Stomach (tissue), 9 donors: ENCODE results near the gene COL5A3. TPM values are rescaled to one million over a fixed set of nuclear protein-coding genes. Genes with fewer than 3 reads are reported as not detected.

Experiments
- DNase-seq, 2 donors: peaks; one replicate each; pipeline versions ENCODE4 v3.0.0 to v3.0.0-alpha.2; 2013 to 2019
- H3K27ac ChIP-seq, 5 donors: fragments of 200-600 bp in 4 of 5; sonication (generic) in 4 of 5; one replicate each; pipeline ENCODE4 v1.5.1; 2013 to 2019; ENCODE audit warnings: mild to moderate bottlenecking in 1 of 5, moderate library complexity in 1 of 5
- H3K27me3 ChIP-seq, 3 donors: fragments of 200-600 bp; sonication (generic); one replicate each; pipeline ENCODE4 v1.5.1; 2017 to 2019; ENCODE audit warnings: mixed run types in 1 of 3
- H3K36me3 ChIP-seq, 4 donors: fragments of 200-600 bp; sonication (generic); 1 replicate in 3 of 4; 2 replicates in 1 of 4; pipeline ENCODE4 v1.5.1; 2016 to 2019
- H3K4me1 ChIP-seq, 4 donors: fragments of 200-600 bp; sonication (generic); one replicate each; pipeline ENCODE4 v1.5.1; 2016 to 2019
- H3K4me3 ChIP-seq, 4 donors: fragments of 200-600 bp; sonication (generic) in 3 of 4; one replicate each; pipeline ENCODE4 v1.5.1; 2016 to 2019; ENCODE audit warnings: mild to moderate bottlenecking in 1 of 4
- H3K9me3 ChIP-seq, 4 donors: fragments of 200-600 bp; sonication (generic); one replicate each; pipeline ENCODE4 v1.5.1; 2016 to 2019
- CTCF ChIP-seq, 7 experiments: fragments of 450-650 bp in 4 of 7; fragments of 200-600 bp in 3 of 7; sonication (generic) in 3 of 7; IDR thresholded peaks; one replicate each; pipeline ENCODE4 v1.5.1; 2016 to 2019; ENCODE audit warnings: antibody characterized with exemption in 7 of 7, control low read depth in 2 of 7, mild to moderate bottlenecking in 1 of 7
- EP300 ChIP-seq: sonication (generic); formaldehyde crosslinking; IDR thresholded peaks from one replicate; pipeline ENCODE4 v1.6.1; 2017; ENCODE audit warnings: antibody characterized with exemption
- POLR2A ChIP-seq, 4 donors: fragments of 450-650 bp; IDR thresholded peaks; one replicate each; pipeline ENCODE4 v1.6.1; 2016; ENCODE audit warnings: antibody characterized with exemption in 4 of 4, control low read depth in 2 of 4, mild to moderate bottlenecking in 1 of 4, moderate library complexity in 1 of 4
- POLR2AphosphoS5 ChIP-seq, 3 donors: sonication (generic); formaldehyde crosslinking; IDR thresholded peaks; one replicate each; pipeline ENCODE4 v1.6.1; 2016; ENCODE audit warnings: antibody characterized with exemption in 3 of 3
- WGBS, 5 donors: extraction: QIAGEN DNeasy Blood & Tissue Kit in 3 of 5; methylation state at CpG; one replicate each; pipeline versions ENCODE4 v1.1.5 to v1.1.7; 2013 to 2018; 5-methylcytosine and 5-hydroxymethylcytosine counted together
- intact Hi-C: fragments of 100-400 bp; cut with DNase I; formaldehyde crosslinking; loops from one replicate; pipeline ENCODE4 v1.15.1; 2023; ENCODE audit warnings: low total_unique reads
- polyA plus RNA-seq, 3 donors: library from polyadenylated mRNA; stranded (reverse); fragments of 200-250 nt; gene quantifications; one replicate each; pipeline ENCODE4 v1.2.3, GENCODE V29; 2013
- total RNA-seq, 5 donors: library from RNA; depleted of rRNA; stranded (reverse); fragments of >200 nt; gene quantifications; one replicate each; pipeline versions ENCODE4 v1.1.0 to v1.2.3, GENCODE V29; 2014 to 2016
- donor health status: healthy with polysubstance abuse.
- donor health status: Bipolar disorder and iron deficiency.
- donor health status: healthy.

COL5A3 gene
- total and polyA plus RNA-seq, 8 donors = 0.58 to 25.5 (median 5.5) TPM

- intact Hi-C loops = no loop called here
- Histone ChIP-seq H3K27ac (no peak overlapping the region), H3K36me3 (no peaks in the 10 kb centered on the region), H3K27me3 (peaks cover 0 to 36% (median 11%) of the 10 kb centered on the region in 3 donors), H3K4me3 (no peak overlapping the region), H3K9me3 (peaks cover 0 to 12% (median 11%) of the 10 kb centered on the region in 4 donors), H3K4me1 (peaks cover 1 to 6% (median 4%) of the 10 kb centered on the region in 4 donors)
- 47 to 59% (median 53%) methylated on average over 1 of the region's 1 CpG for WGBS, 5 donors
- DNase-seq = no peak
- TF ChIP-seq POLR2AphosphoS5 (IDR thresholded peaks at IDR 0.05) (no peak), EP300 (no peak), POLR2A (IDR thresholded peaks at IDR 0.05) (no peak), CTCF (IDR thresholded peaks at IDR 0.05) (no peak)
These were observed 68.6 kb downstream of the COL5A3 start for GRCh38 chr19:9941671-9942070.

- TF ChIP-seq EP300 = no peak
- no peak for TF ChIP-seq POLR2A (IDR thresholded peaks at IDR 0.05)
- TF ChIP-seq CTCF (IDR thresholded peaks at IDR 0.05) = no peak
- no peak for TF ChIP-seq POLR2AphosphoS5 (IDR thresholded peaks at IDR 0.05)
- Histone ChIP-seq H3K9me3 (peaks cover 0 to 12% (median 11%) of the 10 kb centered on the region in 4 donors), H3K4me1 (peaks cover 5 to 9% (median 8%) of the 10 kb centered on the region in 4 donors), H3K36me3 (no peaks in the 10 kb centered on the region), H3K4me3 (no peak overlapping the region), H3K27me3 (peaks cover 0 to 38% (median 15%) of the 10 kb centered on the region in 3 donors), H3K27ac (no peak overlapping the region)
- no peak for DNase-seq
- intact Hi-C loops = no loop called here
- 27 to 50% (median 44%) methylated on average over 1 of the region's 1 CpG for WGBS, 5 donors
These were observed 69.1 kb downstream of the COL5A3 start for GRCh38 chr19:9941231-9941630.

GRCh38 chr19:9940778-9941177 is 69.5 kb downstream of the COL5A3 start:
- H3K4me3 ChIP-seq = no peak overlapping the region
- H3K27me3 ChIP-seq = peaks cover 0 to 43% (median 20%) of the 10 kb centered on the region in 3 donors
- H3K27ac ChIP-seq = no peak overlapping the region
- 59 to 87% (median 71%) methylated on average over 2 of the region's 2 CpGs for WGBS, 5 donors
- intact Hi-C loops = no loop called here
- peaks cover 9 to 14% (median 13%) of the 10 kb centered on the region in 4 donors for H3K4me1 ChIP-seq
- peaks cover 0 to 12% (median 11%) of the 10 kb centered on the region in 4 donors for H3K9me3 ChIP-seq
- TF ChIP-seq POLR2A (IDR thresholded peaks at IDR 0.05) = no peak
- TF ChIP-seq CTCF (IDR thresholded peaks at IDR 0.05) = no peak
- no peak for TF ChIP-seq EP300
- TF ChIP-seq POLR2AphosphoS5 (IDR thresholded peaks at IDR 0.05) = no peak
- H3K36me3 ChIP-seq = no peaks in the 10 kb centered on the region
- DNase-seq = no peak

- Histone ChIP-seq H3K4me3 (no peak overlapping the region), H3K36me3 (no peaks in the 10 kb centered on the region), H3K9me3 (peaks cover 0 to 12% (median 11%) of the 10 kb centered on the region in 4 donors), H3K27me3 (peaks cover 3 to 56% (median 33%) of the 10 kb centered on the region in 3 donors), H3K27ac (no peak overlapping the region), H3K4me1 (peaks cover 13 to 27% (median 21%) of the 10 kb centered on the region in 4 donors)
- DNase-seq = no peak
- no peak for TF ChIP-seq CTCF (IDR thresholded peaks at IDR 0.05)
- intact Hi-C loops = loop anchor here (5.0 to 10.0 kb wide), 2 partner anchors 88 to 455 kb away; no protein-coding TSS in a partner anchor
- 57 to 66% (median 62%) methylated on average over 3 of the region's 3 CpGs for WGBS, 5 donors
These were observed 70.9 kb downstream of the COL5A3 start for GRCh38 chr19:9939301-9939913.
